Ecto neural progenitor cell (in vitro differentiated cells): Measurements from ENCODE around the gene PARL.
"Not testable (repeated sequence)": the region's sequence is repeated elsewhere in the genome, so short reads cannot be mapped to it uniquely, and the experiment has no call there.

Source experiments
- DNase-seq: peaks from one replicate; pipeline ENCODE4 v3.0.0-alpha.2; 2018; ENCODE audit warnings: low spot score

The PARL gene

DNA sequence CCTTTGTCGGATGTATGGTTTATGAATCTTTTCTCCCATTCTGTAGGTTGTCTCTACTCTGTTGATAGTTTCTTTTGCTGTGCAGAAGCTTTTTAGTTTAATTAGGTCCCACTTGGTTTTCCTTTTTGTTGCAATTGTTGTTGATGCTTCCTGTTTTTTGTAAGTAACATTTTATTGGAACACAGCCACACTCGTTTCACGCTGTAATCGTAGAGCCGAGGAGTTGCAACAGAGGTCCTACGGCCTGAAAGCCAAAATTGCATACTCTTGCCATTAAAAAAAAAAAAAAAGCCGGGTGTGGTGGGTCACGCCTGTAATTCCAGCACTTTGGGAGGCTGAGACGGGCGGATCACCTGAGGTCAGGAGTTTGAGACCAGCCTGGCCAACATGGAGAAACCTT, 100.2 kb downstream of the PARL start:
- DNase-seq = not testable (repeated sequence)

DNA sequence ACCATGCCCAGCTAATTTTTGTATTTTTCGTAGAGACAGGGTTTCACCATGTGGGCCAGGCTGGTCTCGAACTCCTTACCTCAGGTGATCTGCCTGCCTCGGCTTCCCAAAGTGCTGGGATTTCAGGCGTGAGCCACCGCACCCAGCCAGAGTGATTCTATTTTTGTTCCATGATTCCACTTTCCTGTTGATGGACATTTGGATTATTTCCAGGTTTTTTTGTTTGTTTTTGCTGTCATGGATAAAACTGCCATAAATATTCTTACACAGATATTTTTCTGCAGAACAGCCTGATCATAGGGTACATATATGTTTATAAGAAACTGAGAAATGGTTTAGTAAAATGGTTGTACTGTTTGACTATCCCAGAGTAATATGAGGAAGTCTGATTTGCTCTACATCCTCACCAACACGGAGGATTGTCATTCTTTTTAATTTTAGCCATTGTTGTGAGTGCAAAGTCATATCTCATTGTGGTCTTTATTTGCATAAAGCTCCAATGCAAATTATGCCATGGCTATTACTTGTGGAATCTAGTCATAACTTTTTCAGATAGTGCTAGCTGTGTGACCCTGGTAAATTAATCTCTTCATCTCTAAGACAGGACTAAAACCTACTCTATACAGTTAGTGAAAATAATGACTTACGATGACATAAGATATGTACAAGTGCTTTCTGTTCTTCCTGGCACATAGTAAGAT, 102.0 kb downstream of the PARL start:
- DNase-seq = no peak

DNA sequence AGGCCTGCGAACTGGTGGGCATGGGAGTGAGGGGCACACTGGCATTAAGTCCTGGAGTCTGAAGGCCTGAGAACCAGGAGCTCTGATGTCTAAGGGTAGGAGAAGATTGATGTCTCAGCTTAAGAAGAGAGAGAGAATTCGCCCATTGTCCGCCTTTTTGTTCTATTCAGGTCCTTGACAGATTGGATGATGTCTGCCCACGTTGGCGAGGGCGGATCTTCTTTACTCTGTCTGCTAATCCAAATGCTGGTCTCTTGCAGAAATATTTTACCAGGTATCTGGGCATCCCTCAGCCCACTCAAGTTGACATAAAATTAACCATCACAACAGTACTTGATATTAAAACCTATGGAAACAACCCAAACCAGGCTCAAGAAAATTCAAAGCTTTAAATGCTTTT, 103.4 kb downstream of the PARL start:
- DNase-seq = no peak

DNA sequence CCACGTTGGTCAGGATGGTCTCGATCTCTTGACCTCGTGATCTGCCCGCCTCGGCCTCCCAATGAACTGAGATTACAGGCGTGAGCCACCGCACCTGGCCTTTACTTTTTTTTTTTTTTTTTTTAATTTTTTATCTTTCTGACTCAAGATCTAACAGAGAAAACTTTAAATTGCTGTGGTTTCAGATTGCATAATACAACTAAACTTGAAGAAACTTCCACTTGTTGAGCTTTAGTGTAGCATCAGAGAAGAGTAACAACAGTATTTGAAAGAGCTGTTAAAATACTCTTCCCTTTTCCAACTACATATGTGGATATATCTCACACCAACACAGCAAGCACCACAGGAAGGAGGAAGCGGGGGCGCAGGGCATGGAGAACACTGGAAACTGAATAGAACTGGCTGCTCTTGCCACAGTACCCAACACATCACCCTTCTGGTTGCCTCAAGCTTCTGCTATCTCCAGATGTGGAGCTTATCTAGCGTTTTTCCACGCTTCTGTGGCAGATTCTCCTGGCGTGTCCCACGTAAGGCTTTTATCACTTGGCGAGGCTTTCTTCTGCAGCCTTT, 104.7 kb downstream of the PARL start:
- DNase-seq = no peak
